Activated T-cell treated with anti-CD3 and anti-CD28 coated beads, Interleukin-2, amount 50 U/mL, for 48 hours (primary cell): ENCODE data around the gene SYT9.
"Not testable (repeated sequence)": the region's sequence is repeated elsewhere in the genome, so short reads cannot be mapped to it uniquely, and the experiment has no call there.

Experiments
- DNase-seq, 2 experiments: peaks; one replicate each; pipeline ENCODE4 v3.0.0-alpha.2; 2020

The SYT9 gene

DNA sequence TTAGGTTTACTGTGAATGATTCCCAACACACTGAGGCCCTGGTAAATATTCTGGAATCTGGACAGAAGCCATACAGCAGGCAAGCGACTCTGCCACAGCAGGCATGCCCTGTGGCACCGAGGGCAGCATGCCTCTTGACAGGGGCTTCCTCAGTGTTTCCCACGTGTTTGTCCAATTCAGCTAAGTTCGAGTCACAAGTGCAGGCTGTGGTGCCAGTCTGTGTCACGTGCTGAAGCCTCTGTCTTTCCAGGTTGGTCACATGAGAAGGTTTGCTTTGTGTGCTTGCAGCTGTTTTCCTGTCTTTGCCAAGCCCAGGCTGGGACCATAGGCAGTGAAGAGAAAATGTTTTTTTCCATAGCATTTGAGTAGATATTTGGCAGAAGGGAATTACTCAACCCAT, 259.7 kb downstream of the SYT9 start:
- DNase-seq = no peak

DNA sequence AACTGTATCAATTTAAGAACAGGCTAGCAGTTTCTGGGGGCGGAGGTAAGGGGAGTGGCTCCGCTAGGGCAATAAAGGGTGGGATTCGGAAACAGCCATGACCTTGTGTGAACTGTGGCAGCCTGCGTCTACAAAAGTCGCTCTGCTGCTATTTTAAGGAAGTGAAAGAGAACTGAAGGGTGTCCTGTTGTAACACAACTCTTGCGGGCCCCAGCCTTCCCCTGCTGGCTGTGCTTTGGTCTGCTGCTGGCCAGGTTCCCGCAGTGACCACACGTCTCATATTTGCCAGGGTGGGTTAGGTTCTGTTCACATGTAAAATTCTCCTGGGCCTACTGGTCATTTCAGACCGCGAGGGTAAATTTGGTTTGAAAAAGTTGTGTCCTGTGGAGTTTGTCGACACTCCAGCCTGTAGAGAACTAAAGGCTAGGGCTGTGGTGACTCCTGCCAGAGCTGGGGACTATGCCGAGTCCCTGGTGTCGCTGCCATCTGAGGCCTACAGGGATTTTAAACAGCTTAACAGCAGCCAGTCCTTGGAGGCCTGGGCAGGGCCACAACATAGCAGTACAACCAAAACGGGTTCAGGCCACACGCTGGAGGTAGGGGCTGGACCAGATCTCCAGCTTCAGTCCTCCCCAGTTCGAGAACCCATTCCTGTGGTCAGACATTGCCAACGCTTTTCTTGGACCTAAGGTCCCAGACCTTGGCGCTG, 261.0 kb downstream of the SYT9 start:
- peak in 1 of 2 experiments; percentile 28 for DNase-seq

DNA sequence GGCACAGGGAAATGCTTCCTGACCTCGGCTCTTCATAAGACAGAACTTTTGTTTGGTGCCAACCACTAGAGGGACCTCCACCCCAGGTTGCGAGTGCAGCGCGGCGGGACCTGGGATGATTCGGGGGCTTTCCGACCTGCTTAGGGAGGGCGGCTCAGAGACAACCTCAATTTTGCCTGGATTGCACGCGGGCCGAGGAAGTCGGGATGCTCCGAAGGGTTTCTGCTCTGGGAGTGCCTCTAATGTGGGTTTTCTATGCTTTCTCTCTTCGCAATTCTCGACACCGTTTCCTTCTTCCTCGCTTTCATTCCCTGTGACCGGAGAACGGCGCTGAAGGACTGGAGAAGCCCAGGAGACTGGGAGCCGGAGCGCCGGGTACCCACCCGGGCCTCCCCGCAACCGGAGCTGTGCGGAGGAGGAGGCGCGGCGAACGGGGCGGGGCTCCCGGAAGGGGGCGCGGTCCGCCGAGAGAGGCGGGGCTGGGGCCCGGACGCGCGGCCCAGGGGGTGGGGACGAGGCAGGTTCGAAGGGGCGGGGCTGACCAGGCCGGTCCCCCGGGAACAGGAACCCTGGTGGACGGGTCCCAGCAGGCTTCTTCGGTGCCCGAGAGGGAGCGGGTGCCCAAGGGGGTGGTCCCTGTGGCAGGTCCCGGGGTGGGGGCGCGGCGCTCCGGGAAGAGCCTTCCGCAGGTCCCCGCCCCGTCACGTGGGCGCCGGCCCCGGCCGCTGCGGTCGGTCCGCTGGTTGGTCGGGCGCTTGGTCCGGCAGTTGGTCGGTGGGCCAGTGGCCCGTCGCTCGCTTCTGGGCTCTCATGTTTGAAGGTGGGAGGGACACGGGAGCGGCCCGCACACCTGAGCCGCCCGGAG, 261.8 kb downstream of the SYT9 start, which contains the start of gene PPFIBP2:
TSS of gene PPFIBP2 (plus strand) at position 766 of the 865 bp plus-strand sequence. CDS start 35,477 bp downstream, outside the sequence.
- peak; percentile 86 to 91 for DNase-seq

DNA sequence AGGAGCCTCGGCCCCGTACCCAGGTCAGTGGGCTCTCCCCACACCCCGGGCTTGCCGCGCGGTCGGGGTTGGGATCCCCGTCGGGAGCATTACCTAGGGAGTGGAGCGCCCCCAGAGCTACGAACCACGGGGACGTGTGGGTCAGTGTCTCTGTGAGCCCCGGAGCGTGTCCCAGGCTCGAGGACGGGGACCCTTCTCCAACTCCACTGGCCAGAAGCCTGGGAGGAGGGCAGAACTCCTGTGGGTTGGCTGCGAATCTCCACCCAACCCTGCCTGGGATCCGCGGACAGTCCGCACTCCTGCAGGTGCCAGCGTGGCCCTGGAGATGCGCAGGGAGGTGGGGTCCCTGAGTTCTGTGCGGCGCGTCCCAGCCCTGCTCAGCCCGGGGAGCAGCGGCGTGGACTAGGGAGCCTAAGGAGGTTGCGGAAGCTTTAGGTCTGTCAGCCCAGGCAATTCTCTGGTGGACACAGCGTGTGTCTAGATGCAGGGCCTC, 262.4 kb downstream of the SYT9 start:
- no peak for DNase-seq

DNA sequence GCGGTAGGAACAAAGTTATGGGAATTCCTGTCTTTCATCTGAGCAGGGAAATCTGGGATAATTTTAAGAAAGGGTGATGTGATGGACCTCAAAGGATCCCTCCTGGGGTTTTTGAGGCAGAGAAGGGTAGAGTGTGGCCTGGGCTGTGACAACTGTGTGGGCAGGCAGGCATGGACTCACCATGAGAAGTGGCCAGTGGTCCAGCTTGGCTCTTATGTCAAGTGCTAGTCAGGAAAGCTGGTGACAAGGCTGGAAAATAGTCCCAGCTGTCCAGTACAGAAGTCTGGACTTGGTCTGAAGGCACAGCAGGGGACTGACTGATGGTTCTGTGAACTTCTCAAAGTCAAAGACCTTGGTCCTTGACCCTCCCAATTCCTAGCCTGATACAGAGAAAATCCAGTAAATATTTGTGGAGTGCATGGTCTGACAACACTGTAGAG, 263.8 kb downstream of the SYT9 start:
- DNase-seq = no peak

DNA sequence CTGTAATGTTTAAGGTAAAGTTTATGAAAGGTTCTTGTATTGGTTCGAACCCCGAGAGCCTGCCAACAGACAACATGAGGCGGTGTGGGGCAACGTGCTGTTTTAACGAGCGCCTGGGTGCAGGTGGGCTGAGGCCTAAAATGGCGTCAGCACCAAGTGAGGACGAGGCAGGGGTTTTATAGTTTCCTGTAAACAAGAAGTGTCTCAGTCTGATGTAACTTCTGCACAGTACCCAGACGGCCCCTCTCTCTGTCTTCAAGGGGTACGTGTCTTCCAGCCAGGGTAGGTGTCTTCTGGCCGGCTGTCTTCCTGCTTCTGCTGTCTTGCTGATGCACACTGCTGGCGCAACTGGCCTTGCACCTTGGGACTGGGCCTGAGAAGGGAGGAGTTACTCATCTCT, 264.8 kb downstream of the SYT9 start:
- no peak for DNase-seq

DNA sequence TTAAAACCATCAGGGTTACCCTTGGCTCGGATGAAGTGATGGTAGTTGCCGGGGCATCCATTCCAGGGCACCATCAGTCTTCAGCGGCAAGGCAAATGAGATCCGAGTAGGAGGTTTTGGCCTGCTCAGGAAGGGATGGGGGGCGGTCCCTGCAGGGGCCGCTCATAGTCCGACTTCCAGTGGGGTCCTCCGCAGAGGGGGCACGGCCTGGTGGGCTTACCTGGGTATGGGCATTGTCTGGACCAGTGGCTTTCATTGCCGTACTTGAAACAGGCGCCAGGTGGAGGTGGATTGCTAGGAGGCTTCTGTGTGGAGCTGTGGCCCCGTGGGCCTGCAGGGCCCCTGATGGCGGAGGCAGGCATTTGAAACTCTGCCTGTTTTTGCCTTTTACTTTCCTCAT, 266.0 kb downstream of the SYT9 start:
- DNase-seq = not testable (repeated sequence)
